ENCODE measurements around the gene THAP10. TPM values are rescaled to one million over a fixed set of nuclear protein-coding genes. Genes with fewer than 3 reads are reported as not detected.

THAP10 gene
- total RNA-seq, 1 experiment from 2014 or later: 2.6 TPM

DNA sequence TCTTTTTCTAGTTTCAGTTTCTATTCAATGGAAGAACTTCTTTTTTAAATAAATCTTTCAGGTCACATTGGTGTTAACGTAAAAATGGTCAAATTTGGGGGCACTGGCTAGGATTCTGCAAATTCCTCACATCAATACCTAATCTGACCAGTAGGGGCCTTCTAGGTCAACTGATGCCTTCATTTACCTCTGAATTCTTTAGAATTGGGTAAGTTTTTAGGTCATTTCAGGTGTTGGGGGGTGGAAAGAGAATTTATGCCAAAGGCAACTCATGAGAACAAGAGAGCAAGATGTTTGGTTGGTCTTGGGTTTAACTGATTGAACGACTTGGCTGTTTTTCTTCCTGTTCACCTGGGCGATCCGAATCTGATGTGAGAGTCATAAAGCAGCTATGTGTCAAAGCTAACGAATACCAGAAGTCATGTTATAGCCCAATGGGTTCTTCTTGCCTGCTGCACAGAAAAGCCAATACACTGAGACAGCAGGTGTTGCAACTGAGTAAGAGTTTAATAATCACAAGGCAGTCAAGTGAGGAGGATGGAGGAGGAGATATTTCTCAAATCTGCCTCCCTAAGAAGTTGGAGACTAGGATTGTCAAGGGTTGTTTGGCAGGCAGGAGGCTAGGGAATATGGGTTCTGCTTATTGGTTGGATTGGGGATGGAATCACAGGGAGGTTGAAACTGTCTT is 15.7 kb upstream of the THAP10 start:
- no peaks in the 10 kb centered on the region for H3K27me3 Mint-ChIP-seq (ENCODE audit: low read depth)
- TF ChIP-seq ZNF423 (CRISPR knock-in tag; IDR thresholded peaks at IDR 0.05) (no peak), GTF2I (CRISPR knock-in tag; conservative IDR thresholded peaks at IDR 0.05) (no peak), MYBL2 (CRISPR knock-in tag; IDR thresholded peaks at IDR 0.05) (no peak), NFYB (CRISPR knock-in tag; conservative IDR thresholded peaks at IDR 0.05; ENCODE audit: low read depth) (no peak)
- TF ChIP-seq, protein P1, sequence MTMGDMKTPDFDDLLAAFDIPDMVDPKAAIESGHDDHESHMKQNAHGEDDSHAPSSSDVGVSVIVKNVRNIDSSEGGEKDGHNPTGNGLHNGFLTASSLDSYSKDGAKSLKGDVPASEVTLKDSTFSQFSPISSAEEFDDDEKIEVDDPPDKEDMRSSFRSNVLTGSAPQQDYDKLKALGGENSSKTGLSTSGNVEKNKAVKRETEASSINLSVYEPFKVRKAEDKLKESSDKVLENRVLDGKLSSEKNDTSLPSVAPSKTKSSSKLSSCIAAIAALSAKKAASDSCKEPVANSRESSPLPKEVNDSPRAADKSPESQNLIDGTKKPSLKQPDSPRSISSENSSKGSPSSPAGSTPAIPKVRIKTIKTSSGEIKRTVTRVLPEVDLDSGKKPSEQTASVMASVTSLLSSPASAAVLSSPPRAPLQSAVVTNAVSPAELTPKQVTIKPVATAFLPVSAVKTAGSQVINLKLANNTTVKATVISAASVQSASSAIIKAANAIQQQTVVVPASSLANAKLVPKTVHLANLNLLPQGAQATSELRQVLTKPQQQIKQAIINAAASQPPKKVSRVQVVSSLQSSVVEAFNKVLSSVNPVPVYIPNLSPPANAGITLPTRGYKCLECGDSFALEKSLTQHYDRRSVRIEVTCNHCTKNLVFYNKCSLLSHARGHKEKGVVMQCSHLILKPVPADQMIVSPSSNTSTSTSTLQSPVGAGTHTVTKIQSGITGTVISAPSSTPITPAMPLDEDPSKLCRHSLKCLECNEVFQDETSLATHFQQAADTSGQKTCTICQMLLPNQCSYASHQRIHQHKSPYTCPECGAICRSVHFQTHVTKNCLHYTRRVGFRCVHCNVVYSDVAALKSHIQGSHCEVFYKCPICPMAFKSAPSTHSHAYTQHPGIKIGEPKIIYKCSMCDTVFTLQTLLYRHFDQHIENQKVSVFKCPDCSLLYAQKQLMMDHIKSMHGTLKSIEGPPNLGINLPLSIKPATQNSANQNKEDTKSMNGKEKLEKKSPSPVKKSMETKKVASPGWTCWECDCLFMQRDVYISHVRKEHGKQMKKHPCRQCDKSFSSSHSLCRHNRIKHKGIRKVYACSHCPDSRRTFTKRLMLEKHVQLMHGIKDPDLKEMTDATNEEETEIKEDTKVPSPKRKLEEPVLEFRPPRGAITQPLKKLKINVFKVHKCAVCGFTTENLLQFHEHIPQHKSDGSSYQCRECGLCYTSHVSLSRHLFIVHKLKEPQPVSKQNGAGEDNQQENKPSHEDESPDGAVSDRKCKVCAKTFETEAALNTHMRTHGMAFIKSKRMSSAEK (CRISPR knock-in tag; IDR thresholded peaks at IDR 0.05; ENCODE audit: borderline replicate concordance): no peak
- TF ChIP-seq, protein P2, sequence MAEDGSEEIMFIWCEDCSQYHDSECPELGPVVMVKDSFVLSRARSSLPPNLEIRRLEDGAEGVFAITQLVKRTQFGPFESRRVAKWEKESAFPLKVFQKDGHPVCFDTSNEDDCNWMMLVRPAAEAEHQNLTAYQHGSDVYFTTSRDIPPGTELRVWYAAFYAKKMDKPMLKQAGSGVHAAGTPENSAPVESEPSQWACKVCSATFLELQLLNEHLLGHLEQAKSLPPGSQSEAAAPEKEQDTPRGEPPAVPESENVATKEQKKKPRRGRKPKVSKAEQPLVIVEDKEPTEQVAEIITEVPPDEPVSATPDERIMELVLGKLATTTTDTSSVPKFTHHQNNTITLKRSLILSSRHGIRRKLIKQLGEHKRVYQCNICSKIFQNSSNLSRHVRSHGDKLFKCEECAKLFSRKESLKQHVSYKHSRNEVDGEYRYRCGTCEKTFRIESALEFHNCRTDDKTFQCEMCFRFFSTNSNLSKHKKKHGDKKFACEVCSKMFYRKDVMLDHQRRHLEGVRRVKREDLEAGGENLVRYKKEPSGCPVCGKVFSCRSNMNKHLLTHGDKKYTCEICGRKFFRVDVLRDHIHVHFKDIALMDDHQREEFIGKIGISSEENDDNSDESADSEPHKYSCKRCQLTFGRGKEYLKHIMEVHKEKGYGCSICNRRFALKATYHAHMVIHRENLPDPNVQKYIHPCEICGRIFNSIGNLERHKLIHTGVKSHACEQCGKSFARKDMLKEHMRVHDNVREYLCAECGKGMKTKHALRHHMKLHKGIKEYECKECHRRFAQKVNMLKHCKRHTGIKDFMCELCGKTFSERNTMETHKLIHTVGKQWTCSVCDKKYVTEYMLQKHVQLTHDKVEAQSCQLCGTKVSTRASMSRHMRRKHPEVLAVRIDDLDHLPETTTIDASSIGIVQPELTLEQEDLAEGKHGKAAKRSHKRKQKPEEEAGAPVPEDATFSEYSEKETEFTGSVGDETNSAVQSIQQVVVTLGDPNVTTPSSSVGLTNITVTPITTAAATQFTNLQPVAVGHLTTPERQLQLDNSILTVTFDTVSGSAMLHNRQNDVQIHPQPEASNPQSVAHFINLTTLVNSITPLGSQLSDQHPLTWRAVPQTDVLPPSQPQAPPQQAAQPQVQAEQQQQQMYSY (CRISPR knock-in tag; IDR thresholded peaks at IDR 0.05): no peak
- H3K27ac Mint-ChIP-seq: no peak overlapping the region
- H3K9me3 Mint-ChIP-seq: peaks cover 6% of the 10 kb centered on the region
- DNase-seq (ENCODE audit: low spot score) (no peak), ATAC-seq (peak; percentile 48; the same call in 1 of the 2 replicates)
- ChIA-PET CTCF (interaction anchor here (1.0 to 1.3 kb wide), 2 partner anchors 13 to 15 kb away, joined by 3 read pairs; partner anchors contain the start of gene LRRC49), POLR2A (no interaction called here)
- H3K4me1 Mint-ChIP-seq: 0 out of 2 replicates have a peak, but pooled peaks cover 3% of the 10 kb centered on the region
- H3K36me3 Mint-ChIP-seq: peaks cover 9% of the 10 kb centered on the region
- no peak overlapping the region for H3K4me3 Mint-ChIP-seq

DNA sequence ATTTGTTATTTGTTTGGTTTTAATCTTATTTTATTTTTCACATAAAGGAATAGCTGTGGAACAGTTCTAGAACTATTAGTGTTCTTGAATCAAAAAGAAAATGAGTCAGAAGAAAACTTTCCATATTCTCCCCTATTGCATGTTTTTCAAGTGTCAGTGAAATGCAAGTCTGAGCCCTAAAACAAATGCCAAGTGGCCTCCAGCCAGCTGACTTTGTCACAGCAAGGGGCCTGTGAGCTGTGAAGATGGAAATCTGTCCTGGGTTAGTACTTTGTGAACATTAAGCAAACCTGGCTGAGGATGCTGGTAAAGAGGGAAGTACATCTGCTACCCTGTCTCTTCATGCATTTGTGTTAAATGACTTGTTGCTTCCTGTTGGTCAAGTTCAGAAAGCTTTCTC is 14.6 kb upstream of the THAP10 start:
- Mint-ChIP-seq H3K27ac (no peak overlapping the region), H3K27me3 (ENCODE audit: low read depth) (no peaks in the 10 kb centered on the region), H3K9me3 (peaks cover 6% of the 10 kb centered on the region), H3K4me1 (0 out of 2 replicates have a peak, but pooled peaks cover 3% of the 10 kb centered on the region), H3K4me3 (no peak overlapping the region), H3K36me3 (peaks cover 9% of the 10 kb centered on the region)
- POLR2A ChIA-PET: no interaction called here
- DNase-seq (ENCODE audit: low spot score): no peak
- CTCF ChIA-PET: interaction anchor here (1.0 to 1.3 kb wide), 3 partner anchors 10 to 14 kb away, joined by 3 to 5 read pairs (median 3); no protein-coding TSS in a partner anchor
- no peak for ATAC-seq
- TF ChIP-seq, protein P3, sequence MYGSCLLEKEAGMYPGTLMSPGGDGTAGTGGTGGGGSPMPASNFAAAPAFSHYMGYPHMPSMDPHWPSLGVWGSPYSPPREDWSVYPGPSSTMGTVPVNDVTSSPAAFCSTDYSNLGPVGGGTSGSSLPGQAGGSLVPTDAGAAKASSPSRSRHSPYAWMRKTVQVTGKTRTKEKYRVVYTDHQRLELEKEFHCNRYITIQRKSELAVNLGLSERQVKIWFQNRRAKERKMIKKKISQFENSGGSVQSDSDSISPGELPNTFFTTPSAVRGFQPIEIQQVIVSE (CRISPR knock-in tag; IDR thresholded peaks at IDR 0.05; ENCODE audit: borderline replicate concordance): no peak
- TF ChIP-seq PRRX2 (CRISPR knock-in tag; IDR thresholded peaks at IDR 0.05) (no peak), TCF7 (CRISPR knock-in tag; IDR thresholded peaks at IDR 0.05; ENCODE audit: low read depth) (no peak), NR3C1 (CRISPR knock-in tag; conservative IDR thresholded peaks at IDR 0.05; ENCODE audit: low read depth) (no peak), ELF4 (CRISPR knock-in tag; IDR thresholded peaks at IDR 0.05; ENCODE audit: low read depth) (no peak)
- TF ChIP-seq, protein P4, sequence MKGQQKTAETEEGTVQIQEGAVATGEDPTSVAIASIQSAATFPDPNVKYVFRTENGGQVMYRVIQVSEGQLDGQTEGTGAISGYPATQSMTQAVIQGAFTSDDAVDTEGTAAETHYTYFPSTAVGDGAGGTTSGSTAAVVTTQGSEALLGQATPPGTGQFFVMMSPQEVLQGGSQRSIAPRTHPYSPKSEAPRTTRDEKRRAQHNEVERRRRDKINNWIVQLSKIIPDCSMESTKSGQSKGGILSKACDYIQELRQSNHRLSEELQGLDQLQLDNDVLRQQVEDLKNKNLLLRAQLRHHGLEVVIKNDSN (CRISPR knock-in tag; IDR thresholded peaks at IDR 0.05): no peak
- TF ChIP-seq, protein P5, sequence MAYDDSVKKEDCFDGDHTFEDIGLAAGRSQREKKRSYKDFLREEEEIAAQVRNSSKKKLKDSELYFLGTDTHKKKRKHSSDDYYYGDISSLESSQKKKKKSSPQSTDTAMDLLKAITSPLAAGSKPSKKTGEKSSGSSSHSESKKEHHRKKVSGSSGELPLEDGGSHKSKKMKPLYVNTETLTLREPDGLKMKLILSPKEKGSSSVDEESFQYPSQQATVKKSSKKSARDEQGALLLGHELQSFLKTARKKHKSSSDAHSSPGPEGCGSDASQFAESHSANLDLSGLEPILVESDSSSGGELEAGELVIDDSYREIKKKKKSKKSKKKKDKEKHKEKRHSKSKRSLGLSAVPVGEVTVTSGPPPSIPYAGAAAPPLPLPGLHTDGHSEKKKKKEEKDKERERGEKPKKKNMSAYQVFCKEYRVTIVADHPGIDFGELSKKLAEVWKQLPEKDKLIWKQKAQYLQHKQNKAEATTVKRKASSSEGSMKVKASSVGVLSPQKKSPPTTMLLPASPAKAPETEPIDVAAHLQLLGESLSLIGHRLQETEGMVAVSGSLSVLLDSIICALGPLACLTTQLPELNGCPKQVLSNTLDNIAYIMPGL (CRISPR knock-in tag; IDR thresholded peaks at IDR 0.05): no peak
- TF ChIP-seq, protein P6, sequence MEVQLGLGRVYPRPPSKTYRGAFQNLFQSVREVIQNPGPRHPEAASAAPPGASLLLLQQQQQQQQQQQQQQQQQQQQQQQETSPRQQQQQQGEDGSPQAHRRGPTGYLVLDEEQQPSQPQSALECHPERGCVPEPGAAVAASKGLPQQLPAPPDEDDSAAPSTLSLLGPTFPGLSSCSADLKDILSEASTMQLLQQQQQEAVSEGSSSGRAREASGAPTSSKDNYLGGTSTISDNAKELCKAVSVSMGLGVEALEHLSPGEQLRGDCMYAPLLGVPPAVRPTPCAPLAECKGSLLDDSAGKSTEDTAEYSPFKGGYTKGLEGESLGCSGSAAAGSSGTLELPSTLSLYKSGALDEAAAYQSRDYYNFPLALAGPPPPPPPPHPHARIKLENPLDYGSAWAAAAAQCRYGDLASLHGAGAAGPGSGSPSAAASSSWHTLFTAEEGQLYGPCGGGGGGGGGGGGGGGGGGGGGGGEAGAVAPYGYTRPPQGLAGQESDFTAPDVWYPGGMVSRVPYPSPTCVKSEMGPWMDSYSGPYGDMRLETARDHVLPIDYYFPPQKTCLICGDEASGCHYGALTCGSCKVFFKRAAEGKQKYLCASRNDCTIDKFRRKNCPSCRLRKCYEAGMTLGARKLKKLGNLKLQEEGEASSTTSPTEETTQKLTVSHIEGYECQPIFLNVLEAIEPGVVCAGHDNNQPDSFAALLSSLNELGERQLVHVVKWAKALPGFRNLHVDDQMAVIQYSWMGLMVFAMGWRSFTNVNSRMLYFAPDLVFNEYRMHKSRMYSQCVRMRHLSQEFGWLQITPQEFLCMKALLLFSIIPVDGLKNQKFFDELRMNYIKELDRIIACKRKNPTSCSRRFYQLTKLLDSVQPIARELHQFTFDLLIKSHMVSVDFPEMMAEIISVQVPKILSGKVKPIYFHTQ (CRISPR knock-in tag; IDR thresholded peaks at IDR 0.05): no peak

Measured in WTC11 (cell line).